ENCODE results near the gene EPAS1. TPM values are rescaled to one million over a fixed set of nuclear protein-coding genes. Genes with fewer than 3 reads are reported as not detected.

Gene EPAS1
- total and polyA plus RNA-seq, 9 of the 15 experiments (the other 6 are each of a cell fraction or from before 2014, with no cell fraction given) = 0.25 to 11.2 (median 4.1) TPM

DNA sequence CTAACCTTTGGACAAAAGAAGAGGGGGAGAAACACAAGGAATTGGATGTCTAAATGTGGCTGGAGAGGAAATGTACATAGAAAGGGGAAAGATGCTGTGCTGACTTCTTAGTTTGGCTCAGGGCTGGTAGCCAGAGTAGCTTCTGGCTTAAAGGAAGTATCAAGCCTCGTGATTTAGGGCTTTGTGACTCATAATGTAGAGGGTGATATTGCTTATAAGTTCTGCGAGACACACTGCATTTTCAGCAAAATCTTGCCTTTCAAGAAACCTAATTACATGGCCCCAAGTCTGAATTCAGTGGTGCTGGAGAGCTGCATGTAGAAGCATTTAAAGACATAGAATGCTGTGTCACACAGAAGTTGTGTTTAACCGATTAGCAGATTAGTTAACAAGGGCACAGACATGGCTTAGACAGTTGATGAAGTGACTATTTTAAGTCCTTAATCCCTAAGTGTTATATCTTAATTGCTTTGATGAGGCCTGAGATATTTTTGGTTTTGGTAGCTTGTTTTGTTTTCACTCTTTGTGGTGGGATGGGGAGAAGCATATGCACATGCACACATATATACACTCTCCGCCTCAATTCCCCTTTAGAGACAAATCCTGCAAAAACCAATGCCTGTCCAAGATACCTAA lies 66.4 kb downstream of the EPAS1 start:
- peaks cover 0 to 7% of the 10 kb centered on the region in 2 experiments; a peak in 2 of 5 replicates for H3K4me1 ChIP-seq (replicated peaks in 1 of 2; ENCODE audit: control insufficient read depth in 2 of 2, insufficient read depth in 2 of 2, low read length in 2 of 2)
- H3K27me3 ChIP-seq (ENCODE audit: control insufficient read depth in 2 of 2, insufficient read depth in 2 of 2, low read length in 2 of 2) = no peaks in the 10 kb centered on the region
- TF ChIP-seq ZNF707 (CRISPR knock-in tag; conservative IDR thresholded peaks at IDR 0.05) = no peak
- H2AFZ ChIP-seq (ENCODE audit: low read depth, low read length) = no peak overlapping the region
- no TSS peak for BruUV-seq (replicated peaks)
- H3K9me1 ChIP-seq (ENCODE audit: control insufficient read depth, insufficient read depth, low read length) = no peaks in the 10 kb centered on the region
- in situ Hi-C loops (cut with MboI) = no loop called here
- no peak for ATAC-seq
- FAIRE-seq = no peak
- H3K79me2 ChIP-seq (ENCODE audit: control insufficient read depth, insufficient read depth, low read length) = no peaks in the 10 kb centered on the region
- H3K4me2 ChIP-seq (ENCODE audit: insufficient read depth, low read length) = no peak overlapping the region
- H4K20me1 ChIP-seq (replicated peaks; ENCODE audit: control insufficient read depth, insufficient read depth, low read length) = no peaks in the 10 kb centered on the region
- H3K27ac ChIP-seq (ENCODE audit: extremely low read depth, low read depth, low read length) = no peak overlapping the region
- peaks cover 5% of the 10 kb centered on the region for H3K9me3 ChIP-seq (replicated peaks; ENCODE audit: control insufficient read depth, insufficient read depth, low read depth, low read length)
- no peak for DNase-seq (ENCODE audit: extremely low read depth in 1 of 4, low spot score in 3 of 4)
- WGBS (ENCODE audit: insufficient coverage, low coverage, missing lambda C conversion rate) = 63% methylated on average over 4 of the region's 4 CpGs
- H3K4me3 ChIP-seq = no peak overlapping the region
- no peak overlapping the region for H3K9ac ChIP-seq (ENCODE audit: insufficient read depth in 1 of 2, low read depth in 2 of 2, low read length in 2 of 2)
- intact Hi-C loops (cut with micrococcal nuclease) = loop anchor here (2.0 to 10.0 kb wide), 2 partner anchors 97 to 179 kb away; no protein-coding TSS in a partner anchor
- ChIA-PET CTCF (ENCODE audit: low intra/inter-chr PET ratio) (interaction anchor here (0.6 to 3.0 kb wide), 4 partner anchors 64 to 721 kb away, joined by 6 to 15 read pairs (median 8); no protein-coding TSS in a partner anchor), POLR2A (interaction anchor here (1.1 to 1.5 kb wide), 2 partner anchors 10 to 24 kb away, joined by 3 to 4 read pairs; no protein-coding TSS in a partner anchor)
- 0 out of 3 replicates have a peak, but pooled peaks cover 7% of the 10 kb centered on the region for H3K36me3 ChIP-seq (ENCODE audit: control insufficient read depth, insufficient read depth, low read length)

DNA sequence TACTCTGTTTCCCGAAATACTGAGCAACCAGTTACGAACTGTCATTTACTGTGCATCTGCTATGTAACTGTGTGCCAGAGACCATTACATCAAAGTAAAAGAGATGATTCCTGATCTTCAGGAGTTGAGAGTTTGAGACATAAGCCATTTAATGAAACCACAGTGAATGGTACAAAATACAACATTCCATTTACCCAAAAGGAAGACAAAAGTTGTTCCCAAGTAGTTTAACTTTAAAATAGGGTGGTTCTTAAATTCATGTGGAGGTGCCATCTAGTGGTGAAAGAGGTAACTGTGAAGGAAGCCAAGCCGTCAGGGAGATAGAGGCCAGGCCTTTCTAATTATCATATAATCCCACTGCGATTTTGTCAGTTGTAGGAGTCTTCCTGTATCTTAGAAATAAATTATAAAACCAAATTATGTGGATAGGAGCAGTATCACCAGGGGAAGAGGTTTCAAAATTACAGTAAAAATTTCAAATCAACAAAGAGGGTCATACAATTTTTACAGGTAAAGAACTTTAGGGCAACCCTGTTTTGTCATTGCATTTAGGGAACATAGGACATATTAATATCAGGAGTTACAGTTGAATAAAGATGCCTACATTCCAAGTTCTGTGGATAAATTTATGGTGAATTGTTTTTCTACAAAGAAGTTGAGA lies 67.7 kb downstream of the EPAS1 start:
- no TSS peak for BruUV-seq (replicated peaks)
- peak; percentile 94 for FAIRE-seq
- TF ChIP-seq NCOA6 (IDR thresholded peaks at IDR 0.05) (no peak), ZNF668 (CRISPR knock-in tag; IDR thresholded peaks at IDR 0.05) (no peak), ZNF408 (CRISPR knock-in tag; IDR thresholded peaks at IDR 0.05; ENCODE audit: low read depth) (no peak), RFX1 (IDR thresholded peaks at IDR 0.05) (no peak), ZNF146 (CRISPR knock-in tag; IDR thresholded peaks at IDR 0.05; ENCODE audit: unreplicated experiment) (no peak), KAT2B (IDR thresholded peaks at IDR 0.05; ENCODE audit: low read depth, low read length) (no peak), HLTF (IDR thresholded peaks at IDR 0.05) (no peak)
- TF ChIP-seq, protein P1, sequence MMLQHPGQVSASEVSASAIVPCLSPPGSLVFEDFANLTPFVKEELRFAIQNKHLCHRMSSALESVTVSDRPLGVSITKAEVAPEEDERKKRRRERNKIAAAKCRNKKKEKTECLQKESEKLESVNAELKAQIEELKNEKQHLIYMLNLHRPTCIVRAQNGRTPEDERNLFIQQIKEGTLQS (IDR thresholded peaks at IDR 0.05) = no peak
- TF ChIP-seq, protein P1 (CRISPR knock-in tag; conservative IDR thresholded peaks at IDR 0.05) = no peak
- TF ChIP-seq, protein P2, sequence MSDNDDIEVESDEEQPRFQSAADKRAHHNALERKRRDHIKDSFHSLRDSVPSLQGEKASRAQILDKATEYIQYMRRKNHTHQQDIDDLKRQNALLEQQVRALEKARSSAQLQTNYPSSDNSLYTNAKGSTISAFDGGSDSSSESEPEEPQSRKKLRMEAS (CRISPR knock-in tag; IDR thresholded peaks at IDR 0.05) = no peak

More for the DNA sequence above, 67.7 kb downstream of the EPAS1 start:
- Histone ChIP-seq H3K4me1 (replicated peaks in 1 of 2; ENCODE audit: control insufficient read depth in 2 of 2, insufficient read depth in 2 of 2, low read length in 2 of 2) (peaks cover 0 to 7% of the 10 kb centered on the region in 2 experiments; a peak in 2 of 5 replicates), H4K20me1 (replicated peaks; ENCODE audit: control insufficient read depth, insufficient read depth, low read length) (0 out of 2 replicates have a peak, but pooled peaks cover 1% of the 10 kb centered on the region), H3K27me3 (ENCODE audit: control insufficient read depth in 2 of 2, insufficient read depth in 2 of 2, low read length in 2 of 2) (no peaks in the 10 kb centered on the region), H3K4me2 (ENCODE audit: insufficient read depth, low read length) (no peak overlapping the region), H3K27ac (ENCODE audit: extremely low read depth, low read depth, low read length) (no peak overlapping the region), H3K36me3 (ENCODE audit: control insufficient read depth, insufficient read depth, low read length) (0 out of 3 replicates have a peak, but pooled peaks cover 7% of the 10 kb centered on the region), H3K9me1 (ENCODE audit: control insufficient read depth, insufficient read depth, low read length) (no peaks in the 10 kb centered on the region), H3K79me2 (ENCODE audit: control insufficient read depth, insufficient read depth, low read length) (no peaks in the 10 kb centered on the region), H3K9ac (ENCODE audit: insufficient read depth in 1 of 2, low read depth in 2 of 2, low read length in 2 of 2) (no peak overlapping the region), H3K9me3 (replicated peaks; ENCODE audit: control insufficient read depth, insufficient read depth, low read depth, low read length) (peaks cover 5% of the 10 kb centered on the region), H2AFZ (ENCODE audit: low read depth, low read length) (no peak overlapping the region), H3K4me3 (no peak overlapping the region)
- ChIA-PET POLR2A (no interaction called here), CTCF (ENCODE audit: low intra/inter-chr PET ratio) (interaction anchor here (0.7 to 3.1 kb wide), 6 partner anchors 66 to 371 kb away, joined by 3 to 17 read pairs (median 8); partner anchors contain the start of gene EPAS1)
- WGBS (ENCODE audit: insufficient coverage, low coverage, missing lambda C conversion rate) = 52% methylated on average over 4 of the region's 4 CpGs
- ATAC-seq (peak; percentile 86), DNase-seq (ENCODE audit: extremely low read depth in 1 of 4, low spot score in 3 of 4) (peak; percentile 63 to 75 (median 74))
- in situ Hi-C loops (cut with MboI) = loop anchor here (5.0 kb wide), 1 partner anchor 68 kb away; the partner anchor contains the start of gene EPAS1
- intact Hi-C loops (cut with micrococcal nuclease) = loop anchor here (1.0 to 10.0 kb wide), 6 partner anchors 66 to 353 kb away; no protein-coding TSS in a partner anchor
